HepG2 (cell line): ENCODE results near the gene SIN3A. TPM values are rescaled to one million over a fixed set of nuclear protein-coding genes. Genes with fewer than 3 reads are reported as not detected.

Source experiments
- BRF2 ChIP-seq: sonication (generic); formaldehyde crosslinking; IDR thresholded peaks from 2 replicates; pipeline ENCODE4 v1.8.1; 2022; ENCODE audit warnings: mild to moderate bottlenecking, missing genetic modification reagents
- CEBPB ChIP-seq: IDR thresholded peaks from 2 replicates; pipeline ENCODE4 v1.6.1; 2011; ENCODE audit warnings: low read depth, low read length, improper control_type of control experiment, borderline replicate concordance
- ETV6 ChIP-seq: sonication (generic); formaldehyde crosslinking; conservative IDR thresholded peaks from 2 replicates; pipeline ENCODE4 v1.4.0; 2020; ENCODE audit warnings: missing genetic modification reagents
- FOXK2 ChIP-seq: fragments of 450-650 bp; IDR thresholded peaks from 2 replicates; pipeline ENCODE4 v1.6.1; 2016
- GTF3A ChIP-seq: sonication (generic); formaldehyde crosslinking; conservative IDR thresholded peaks from 2 replicates; pipeline ENCODE4 v1.4.0; 2020; ENCODE audit warnings: mild to moderate bottlenecking, missing genetic modification reagents
- HNF4G ChIP-seq, 2 experiments: sonication (generic) in 1 of 2; formaldehyde crosslinking in 1 of 2; IDR thresholded peaks; 2 replicates each; pipeline versions ENCODE4 v1.4.0 to v1.6.1; 2011 to 2020; ENCODE audit warnings: borderline replicate concordance in 2 of 2, low read depth in 2 of 2, mild to moderate bottlenecking in 2 of 2, low read length in 1 of 2, missing genetic modification reagents in 1 of 2, moderate library complexity in 1 of 2
- MIER2 ChIP-seq: IDR thresholded peaks from 2 replicates; pipeline ENCODE4 v1.6.1; 2016; ENCODE audit warnings: missing biosample characterization, missing genetic modification reagents
- RCOR2 ChIP-seq: IDR thresholded peaks from 2 replicates; pipeline ENCODE4 v1.6.1; 2016; ENCODE audit warnings: missing biosample characterization, missing genetic modification reagents
- SNAPC2 ChIP-seq: sonication (generic); formaldehyde crosslinking; IDR thresholded peaks from 2 replicates; pipeline ENCODE4 v1.8.1; 2022; ENCODE audit warnings: mild to moderate bottlenecking, missing genetic modification reagents
- SNAPC4 ChIP-seq: sonication (generic); formaldehyde crosslinking; IDR thresholded peaks from 2 replicates; pipeline ENCODE4 v1.4.0; 2020; ENCODE audit warnings: mild to moderate bottlenecking, missing genetic modification reagents
- SOX13 ChIP-seq, 3 experiments: fragments of 450-650 bp in 1 of 3; sonication (generic) in 1 of 3; formaldehyde crosslinking in 1 of 3; IDR thresholded peaks in 2 of 3; conservative IDR thresholded peaks in 1 of 3; 2 replicates each; pipeline versions ENCODE4 v1.5.0 to v1.6.1; 2016 to 2020; ENCODE audit warnings: antibody characterized with exemption in 1 of 3, mild to moderate bottlenecking in 1 of 3, missing compliant biosample characterization in 1 of 3, missing genetic modification reagents in 1 of 3, moderate library complexity in 1 of 3
- SOX6 ChIP-seq, 2 experiments: fragments of 450-650 bp in 1 of 2; sonication (generic) in 1 of 2; formaldehyde crosslinking in 1 of 2; IDR thresholded peaks; 2 replicates each; pipeline versions ENCODE4 v1.4.0 to v1.6.1; 2017 to 2020; ENCODE audit warnings: antibody characterized with exemption in 1 of 2, mild to moderate bottlenecking in 1 of 2, missing genetic modification reagents in 1 of 2
- TERF1 ChIP-seq: sonication (generic); formaldehyde crosslinking; IDR thresholded peaks from 2 replicates; pipeline ENCODE4 v1.8.0; 2022; ENCODE audit warnings: mild to moderate bottlenecking, missing genetic modification reagents, moderate library complexity
- ZNF44 ChIP-seq: sonication (generic); formaldehyde crosslinking; IDR thresholded peaks from 2 replicates; pipeline ENCODE4 v1.5.1; 2020; ENCODE audit warnings: mild to moderate bottlenecking, missing genetic modification reagents
- ZNF446 ChIP-seq: sonication (generic); formaldehyde crosslinking; IDR thresholded peaks from 2 replicates; pipeline ENCODE4 v1.5.0; 2020; ENCODE audit warnings: mild to moderate bottlenecking, missing genetic modification reagents
- ZNF503 ChIP-seq: sonication (generic); formaldehyde crosslinking; IDR thresholded peaks from 2 replicates; pipeline ENCODE4 v1.4.0; 2020; ENCODE audit warnings: missing genetic modification reagents
- ZNF629 ChIP-seq: sonication (generic); formaldehyde crosslinking; conservative IDR thresholded peaks from 2 replicates; pipeline ENCODE4 v1.5.0; 2020; ENCODE audit warnings: missing genetic modification reagents
- ZNF740 ChIP-seq: sonication (generic); formaldehyde crosslinking; IDR thresholded peaks from 2 replicates; pipeline ENCODE4 v1.4.0; 2020; ENCODE audit warnings: missing genetic modification reagents
- polyA plus RNA-seq, 8 experiments: library from polyadenylated mRNA; depleted of rRNA in 3 of 8; stranded (reverse) in 7 of 8; unstranded in 1 of 8; fragments of >200 nt; fragmentation: Illumina TruSeq in 4 of 8; extraction: Trizol in 4 of 8; gene quantifications; 2 replicates each; pipeline versions ENCODE4 v1.2.1 to v1.2.3, GENCODE V29; 2011 to 2016; ENCODE audit warnings: low read depth in 4 of 8, missing spikeins in 1 of 8, mixed read lengths in 1 of 8; ENCODE audit not compliant: insufficient read depth in 1 of 8
- total RNA-seq, 5 experiments: library from RNA; depleted of rRNA; stranded (reverse); fragments of >200 nt; fragmentation: Illumina TruSeq; extraction: Trizol; gene quantifications; 2 replicates each; pipeline ENCODE4 v1.2.3, GENCODE V29; 2016; ENCODE audit warnings: low read depth in 1 of 5

Gene SIN3A
- total and polyA plus RNA-seq, 2 of the 13 experiments (the other 11 are each of a cell fraction or from before 2014, with no cell fraction given), result 16.1 to 28.1 TPM

- TF ChIP-seq MIER2 (CRISPR knock-in tag) (no peak), GTF3A (0 out of 2 replicates have a peak, but pooled peaks have one; percentile 29), FOXK2 (no peak), TERF1 (peak; percentile 21; the same call in 1 of the 2 replicates), HNF4G (IDR thresholded peaks at IDR 0.05; ENCODE audit: borderline replicate concordance, low read depth, low read length) (no peak), HNF4G (CRISPR knock-in tag; IDR thresholded peaks at IDR 0.05; ENCODE audit: borderline replicate concordance, low read depth) (no peak; the same call in 1 of the 2 replicates), RCOR2 (CRISPR knock-in tag) (no peak), SNAPC2 (CRISPR knock-in tag) (no peak; the same call in none of the 2 replicates), ETV6 (CRISPR knock-in tag) (no peak), SOX13 (IDR thresholded peaks at IDR 0.05) (no peak), SOX13 (CRISPR knock-in tag; conservative IDR thresholded peaks at IDR 0.05 in 1 of 2, IDR thresholded peaks at IDR 0.05 in 1 of 2) (no peak), SOX6 (IDR thresholded peaks at IDR 0.05) (no peak), SOX6 (CRISPR knock-in tag; IDR thresholded peaks at IDR 0.05) (peak; percentile 21; the same call in 1 of the 2 replicates), CEBPB (no peak), ZNF446 (CRISPR knock-in tag) (no peak), ZNF629 (no peak), ZNF44 (peak; percentile 48; the same call in 1 of the 2 replicates), ZNF503 (CRISPR knock-in tag) (no peak), SNAPC4 (CRISPR knock-in tag) (no peak), ZNF740 (CRISPR knock-in tag) (peak; percentile 35; the same call in 1 of the 2 replicates), BRF2 (no peak)
Measured at GRCh38 chr15:75347222-75348033, 104.1 kb downstream of the SIN3A start (continued).
